Measurements from ENCODE around the gene SHISAL2A.
"Not testable (repeated sequence)": the region's sequence is repeated elsewhere in the genome, so short reads cannot be mapped to it uniquely, and the experiment has no call there.

SHISAL2A gene

DNA sequence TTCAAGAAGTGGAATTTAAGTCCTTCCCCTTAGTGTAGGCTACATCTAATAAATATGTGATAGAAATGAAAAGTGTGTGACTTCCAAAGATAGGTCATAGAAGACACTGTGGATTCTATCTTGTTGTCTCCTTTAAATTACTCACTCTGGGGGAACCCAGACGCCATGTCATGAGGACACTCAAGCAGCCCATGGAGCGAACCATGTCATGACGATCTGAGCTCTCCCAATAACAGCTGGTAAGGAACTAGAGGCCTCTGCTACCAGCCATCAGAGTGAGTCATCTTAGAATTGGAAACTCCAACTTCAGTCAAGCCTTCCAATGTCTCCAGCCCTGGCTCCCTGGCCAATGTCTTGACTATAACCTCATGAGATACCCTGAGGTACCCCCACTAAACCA is 58.9 kb downstream of the SHISAL2A start:
- POLR2A ChIA-PET, result no interaction called here
- DNase-seq (ENCODE audit: extremely low spot score), result no peak
- CTCF ChIA-PET, result no interaction called here
- TF ChIP-seq CTBP1 (IDR thresholded peaks at IDR 0.05; ENCODE audit: borderline replicate concordance), result no peak
- TF ChIP-seq PKNOX1 (IDR thresholded peaks at IDR 0.05), result no peak
- TF ChIP-seq FOXM1 (IDR thresholded peaks at IDR 0.05; ENCODE audit: borderline replicate concordance), result no peak

GRCh38 chr1:52692697-52693096 is 59.7 kb downstream of the SHISAL2A start:
- TF ChIP-seq SUZ12 (IDR thresholded peaks at IDR 0.05), result no peak
- no peak for TF ChIP-seq LEF1 (IDR thresholded peaks at IDR 0.05; ENCODE audit: borderline replicate concordance)
- no peak for TF ChIP-seq ZNF384 (IDR thresholded peaks at IDR 0.05)
- no peak for TF ChIP-seq FOXA1 (IDR thresholded peaks at IDR 0.05)
- ChIA-PET POLR2A (interaction anchor here (0.8 to 1.3 kb wide), 2 partner anchors 11 to 151 kb away, joined by 3 to 5 read pairs; no protein-coding TSS in a partner anchor), CTCF (no interaction called here)
- DNase-seq (ENCODE audit: extremely low spot score), result no peak

DNA sequence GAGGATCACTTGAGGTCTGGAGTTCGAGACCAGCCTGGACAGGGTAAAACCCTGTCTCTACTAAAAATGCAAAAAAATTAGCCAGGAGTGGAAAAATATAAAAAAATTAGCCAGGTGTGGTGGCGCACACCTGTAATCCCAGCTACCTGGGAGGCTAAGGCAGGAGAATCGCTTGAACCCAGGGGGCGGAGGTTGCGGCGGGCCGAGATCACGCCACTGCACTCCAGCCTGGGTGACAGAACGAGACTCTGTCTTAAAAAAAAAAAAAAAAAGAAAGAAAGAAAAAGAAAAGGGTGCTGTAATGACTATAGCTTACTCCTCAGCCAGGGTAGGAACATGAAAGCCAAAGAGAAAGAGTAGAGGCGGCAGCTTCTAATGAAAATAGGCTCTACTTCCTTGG is 60.4 kb downstream of the SHISAL2A start:
- CTCF ChIA-PET; DNase-seq (ENCODE audit: extremely low spot score): not testable (repeated sequence)
- POLR2A ChIA-PET, result interaction anchor here (0.6 to 1.3 kb wide), 3 partner anchors 10 to 150 kb away, joined by 3 to 5 read pairs (median 3); no protein-coding TSS in a partner anchor

DNA sequence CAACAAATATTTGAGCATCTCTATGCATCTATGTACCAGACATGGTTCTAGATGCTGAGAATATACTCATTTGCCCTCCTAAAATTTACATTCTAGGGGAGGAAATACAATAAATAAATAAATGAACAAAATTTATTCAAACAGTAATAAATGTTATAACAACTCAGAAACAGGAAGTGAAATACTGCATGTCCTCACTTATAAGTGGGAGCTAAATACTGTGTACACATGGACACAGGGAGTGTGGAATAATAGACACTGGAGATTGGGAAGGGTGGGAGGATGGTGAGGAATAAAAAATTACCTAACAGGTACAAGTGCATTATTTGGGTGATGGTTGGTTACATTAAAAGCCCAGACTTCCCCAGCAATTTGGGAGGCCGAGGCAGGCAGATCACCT is 60.9 kb downstream of the SHISAL2A start:
- ChIA-PET POLR2A (interaction anchor here (0.6 to 1.3 kb wide), 2 partner anchors 9 to 19 kb away, joined by 3 to 5 read pairs; no protein-coding TSS in a partner anchor), CTCF (no interaction called here)
- TF ChIP-seq L3MBTL2 (conservative IDR thresholded peaks at IDR 0.05) (no peak), FOXM1 (IDR thresholded peaks at IDR 0.05; ENCODE audit: borderline replicate concordance) (no peak), FOXA1 (IDR thresholded peaks at IDR 0.05) (no peak), PKNOX1 (IDR thresholded peaks at IDR 0.05) (no peak)
- no peak for DNase-seq (ENCODE audit: extremely low spot score)

DNA sequence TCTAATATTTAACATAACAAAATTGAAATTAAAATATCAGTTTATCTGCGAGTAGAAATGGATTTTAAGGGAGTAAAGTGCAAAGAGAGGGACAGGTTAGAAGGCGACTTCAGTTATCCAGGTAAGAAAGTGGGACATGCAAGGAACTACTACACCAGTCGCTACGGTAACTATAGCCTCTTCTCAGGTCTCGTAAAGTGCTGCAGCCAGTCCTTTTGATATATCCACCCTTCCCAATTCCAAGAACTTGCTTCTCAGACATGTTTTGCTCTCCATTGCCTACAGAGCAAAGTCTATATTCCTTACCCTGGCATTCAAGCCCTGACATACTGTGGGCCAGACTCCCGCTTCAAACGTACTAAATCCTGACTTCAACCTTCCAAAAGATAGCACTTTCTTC is 62.7 kb downstream of the SHISAL2A start:
- TF ChIP-seq ELF4 (IDR thresholded peaks at IDR 0.05) (no peak), TARDBP (IDR thresholded peaks at IDR 0.05) (no peak), SUZ12 (IDR thresholded peaks at IDR 0.05) (no peak), FOXK2 (IDR thresholded peaks at IDR 0.05) (no peak), L3MBTL2 (conservative IDR thresholded peaks at IDR 0.05) (no peak), ZNF384 (IDR thresholded peaks at IDR 0.05) (no peak), FOXM1 (IDR thresholded peaks at IDR 0.05; ENCODE audit: borderline replicate concordance) (no peak), ARNT (IDR thresholded peaks at IDR 0.05) (no peak), PKNOX1 (IDR thresholded peaks at IDR 0.05) (no peak), HDGF (IDR thresholded peaks at IDR 0.05; ENCODE audit: borderline replicate concordance) (no peak), FOXA1 (IDR thresholded peaks at IDR 0.05) (no peak), SP1 (IDR thresholded peaks at IDR 0.05) (no peak), NFRKB (IDR thresholded peaks at IDR 0.05) (no peak), BHLHE40 (IDR thresholded peaks at IDR 0.05; ENCODE audit: borderline replicate concordance) (no peak), CTBP1 (IDR thresholded peaks at IDR 0.05; ENCODE audit: borderline replicate concordance) (no peak), LEF1 (IDR thresholded peaks at IDR 0.05; ENCODE audit: borderline replicate concordance) (no peak)
- POLR2A ChIA-PET, result no interaction called here
- CTCF ChIA-PET, result interaction anchor here (2.4 kb wide), 1 partner anchor 10 kb away, joined by 9 read pairs; no protein-coding TSS in a partner anchor
- DNase-seq (ENCODE audit: extremely low spot score), result no peak

GRCh38 chr1:52697795-52698674 is 65.1 kb downstream of the SHISAL2A start, which contains the start of gene COA7:
COA7 (minus strand) TSS chr1:52698347; CDS start chr1:52698326, 21 bp downstream.
- POLR2A ChIA-PET, result interaction anchor here (0.6 to 2.0 kb wide), 7 partner anchors 9 to 294 kb away, joined by 3 to 9 read pairs (median 3); partner anchors contain the start of genes ORC1, PRPF38A, TUT4 and ZYG11A
- peak; percentile 85 for DNase-seq (ENCODE audit: extremely low spot score)
- TF ChIP-seq PKNOX1 (IDR thresholded peaks at IDR 0.05) (no peak), LEF1 (IDR thresholded peaks at IDR 0.05; ENCODE audit: borderline replicate concordance) (no peak), ELF4 (IDR thresholded peaks at IDR 0.05) (0 out of 2 replicates have a peak, but pooled peaks have one; percentile 13), L3MBTL2 (conservative IDR thresholded peaks at IDR 0.05) (peak; percentile 100)
- CTCF ChIA-PET, result interaction anchor here (2.4 kb wide), 1 partner anchor 12 kb away, joined by 9 read pairs; no protein-coding TSS in a partner anchor

All from HEK293T (cell line).